GM21737 (cell line): Measurements from ENCODE around the gene TMEM178B.

Source experiments
- ATAC-seq: cut with Tn5 transposase; IDR thresholded peaks from one replicate; pipeline ENCODE4 v1.9.1; 2021; ENCODE audit warnings: mild to moderate bottlenecking, moderate library complexity; ENCODE audit not compliant: unreplicated experiment

The TMEM178B gene

GRCh38 chr7:141501451-141501850 is 427.6 kb downstream of the TMEM178B start:
- ATAC-seq, result no peak

GRCh38 chr7:141511316-141511675 is 437.4 kb downstream of the TMEM178B start:
- ATAC-seq, result no peak

GRCh38 chr7:141511676-141512396 is 438.0 kb downstream of the TMEM178B start:
- no peak for ATAC-seq

GRCh38 chr7:141512597-141512996 is 438.7 kb downstream of the TMEM178B start:
- no peak for ATAC-seq

- no peak for ATAC-seq
These were observed 439.9 kb downstream of the TMEM178B start for GRCh38 chr7:141513720-141514119.

- no peak for ATAC-seq
These were observed 442.1 kb downstream of the TMEM178B start for GRCh38 chr7:141515941-141516340.

- ATAC-seq, result no peak
These were observed 445.8 kb downstream of the TMEM178B start for GRCh38 chr7:141519623-141520022.

- ATAC-seq, result no peak
These were observed 448.9 kb downstream of the TMEM178B start for GRCh38 chr7:141522657-141523342.

- ATAC-seq, result no peak
These were observed 452.2 kb downstream of the TMEM178B start for GRCh38 chr7:141525973-141526514.

GRCh38 chr7:141527076-141527475 is 453.2 kb downstream of the TMEM178B start:
- no peak for ATAC-seq

GRCh38 chr7:141528399-141528798 is 454.5 kb downstream of the TMEM178B start:
- no peak for ATAC-seq
